GM23338 (cell line): ENCODE measurements around the gene CD276. TPM values are rescaled to one million over a fixed set of nuclear protein-coding genes. Genes with fewer than 3 reads are reported as not detected.

Experiments
- ATAC-seq: fragments of 200-7000 bp; cut with Tn5 transposase; 3 replicates; pipeline ENCODE4 v1.9.1; 2020
- DNase-seq: peaks from one replicate; pipeline ENCODE4 v3.0.0-alpha.2; 2015; ENCODE audit warnings: low spot score
- H2AFZ ChIP-seq: fragments of 200-600 bp; sonication (generic); 2 replicates; pipeline ENCODE4 v1.8.0; 2016; ENCODE audit warnings: antibody characterized with exemption, mild to moderate bottlenecking, moderate library complexity
- H3F3A ChIP-seq: fragments of 200-600 bp; sonication (generic); replicated peaks from 2 replicates; pipeline ENCODE4 v1.8.0; 2017; ENCODE audit warnings: antibody characterized with exemption, mixed run types, low read depth
- H3K27ac ChIP-seq: fragments of 200-600 bp; sonication (generic); 2 replicates; pipeline ENCODE4 v1.6.1; 2016; ENCODE audit warnings: low read depth
- H3K27me3 ChIP-seq: fragments of 200-600 bp; sonication (generic); 2 replicates; pipeline ENCODE4 v1.8.0; 2016; ENCODE audit warnings: mild to moderate bottlenecking, mixed run types, moderate library complexity; ENCODE audit not compliant: insufficient read depth
- H3K36me3 ChIP-seq: fragments of 200-600 bp; sonication (generic); 2 replicates; pipeline ENCODE4 v1.8.0; 2016; ENCODE audit warnings: mild to moderate bottlenecking; ENCODE audit not compliant: insufficient read depth
- H3K4me1 ChIP-seq: fragments of 200-600 bp; sonication (generic); 2 replicates; pipeline ENCODE4 v1.8.0; 2016; ENCODE audit warnings: mild to moderate bottlenecking, moderate library complexity; ENCODE audit not compliant: insufficient read depth
- H3K4me2 ChIP-seq: fragments of 200-600 bp; sonication (generic); 2 replicates; pipeline ENCODE4 v1.7.1; 2017; ENCODE audit warnings: mixed run types
- H3K4me3 ChIP-seq: fragments of 200-600 bp; sonication (generic); 2 replicates; pipeline ENCODE4 v1.6.1; 2016; ENCODE audit warnings: mixed run types
- H3K79me2 ChIP-seq: fragments of 200-600 bp; sonication (generic); replicated peaks from 2 replicates; pipeline ENCODE4 v1.8.0; 2017; ENCODE audit warnings: mild to moderate bottlenecking; ENCODE audit not compliant: insufficient read depth
- H3K9me2 ChIP-seq: fragments of 200-600 bp; sonication (generic); 2 replicates; pipeline ENCODE4 v1.8.0; 2017; ENCODE audit not compliant: insufficient read depth
- H4K20me1 ChIP-seq: fragments of 200-600 bp; sonication (generic); replicated peaks from 2 replicates; pipeline ENCODE4 v1.8.0; 2017; ENCODE audit warnings: mild to moderate bottlenecking; ENCODE audit not compliant: insufficient read depth
- H3K27ac Mint-ChIP-seq: 2 replicates; pipeline ENCODE4 v1.8.0; 2020; ENCODE audit warnings: inconsistent platforms, mild to moderate bottlenecking, moderate library complexity, mixed read lengths
- H3K27me3 Mint-ChIP-seq: 3 replicates; pipeline ENCODE4 v1.8.0; 2022; ENCODE audit warnings: low read depth, mild to moderate bottlenecking, moderate library complexity, mixed read lengths, inconsistent platforms; ENCODE audit not compliant: insufficient read depth, poor library complexity
- H3K36me3 Mint-ChIP-seq: 3 replicates; pipeline ENCODE4 v1.8.0; 2021; ENCODE audit warnings: low read depth, mild to moderate bottlenecking, inconsistent platforms, moderate library complexity, mixed read lengths
- H3K4me1 Mint-ChIP-seq: 3 replicates; pipeline ENCODE4 v1.8.0; 2020; ENCODE audit warnings: mild to moderate bottlenecking, inconsistent platforms, mixed read lengths
- H3K4me3 Mint-ChIP-seq: 3 replicates; pipeline ENCODE4 v1.8.0; 2021; ENCODE audit warnings: moderate library complexity, mild to moderate bottlenecking, inconsistent platforms, mixed read lengths
- H3K9me3 Mint-ChIP-seq: 3 replicates; pipeline ENCODE4 v1.8.0; 2020; ENCODE audit warnings: moderate library complexity, mild to moderate bottlenecking, inconsistent platforms, mixed read lengths
- ETS1 ChIP-seq: IDR thresholded peaks from 2 replicates; pipeline ENCODE4 v1.6.1; 2016; ENCODE audit warnings: antibody characterized with exemption
- EZH2 ChIP-seq: fragments of 200-600 bp; sonication (generic); IDR thresholded peaks from one replicate; pipeline ENCODE4 v1.8.0; 2017; ENCODE audit warnings: antibody characterized with exemption, mild to moderate bottlenecking, low read depth; ENCODE audit not compliant: unreplicated experiment
- NANOG ChIP-seq: IDR thresholded peaks from 2 replicates; pipeline ENCODE4 v1.6.1; 2016; ENCODE audit warnings: antibody characterized with exemption, borderline replicate concordance
- POLR2AphosphoS5 ChIP-seq: IDR thresholded peaks from 2 replicates; pipeline ENCODE4 v1.6.1; 2016; ENCODE audit warnings: antibody characterized with exemption, low read depth
- ZNF114 ChIP-seq: fragments of 250-450 bp; sonication (Bioruptor Pico); IDR thresholded peaks from 2 replicates; pipeline ENCODE4 v1.5.0; 2020; ENCODE audit warnings: mild to moderate bottlenecking, moderate library complexity
- ZNF331 ChIP-seq: fragments of 250-450 bp; sonication (Bioruptor Pico); IDR thresholded peaks from 2 replicates; pipeline ENCODE4 v1.5.0; 2020; ENCODE audit warnings: low read depth, mild to moderate bottlenecking, moderate library complexity
- ZNF462 ChIP-seq: fragments of 250-450 bp; sonication (Bioruptor Pico); IDR thresholded peaks from 2 replicates; pipeline ENCODE4 v1.5.0; 2020; ENCODE audit warnings: mild to moderate bottlenecking, moderate library complexity
- polyA plus RNA-seq: library from polyadenylated mRNA; unstranded; fragments of >200 nt; fragmentation: Nextera tagmentation; extraction: Ambion mirVana; gene quantifications from 2 replicates; pipeline ENCODE4 v1.2.1, GENCODE V29; 2016
- total RNA-seq: library from RNA; depleted of rRNA; stranded (reverse); fragments of >200 nt; shearing (Covaris generic); gene quantifications from 2 replicates; pipeline ENCODE4 v1.2.3, GENCODE V29; 2014

CD276 gene
- total and polyA plus RNA-seq, 2 experiments from 2014 or later = 60.9 to 158 TPM

- TF ChIP-seq POLR2AphosphoS5 (no peak), ZNF114 (CRISPR knock-in tag) (no peak), EZH2 (no peak), ZNF331 (CRISPR knock-in tag) (no peak), ZNF462 (CRISPR knock-in tag) (no peak), ETS1 (no peak), NANOG (no peak)
- no peak overlapping the region for H3K27ac Mint-ChIP-seq
- no peaks in the 10 kb centered on the region for H3K36me3 Mint-ChIP-seq
- Histone ChIP-seq H3K36me3 (no peaks in the 10 kb centered on the region), H3K4me1 (no peaks in the 10 kb centered on the region), H3F3A (no peaks in the 10 kb centered on the region), H3K9me2 (no peaks in the 10 kb centered on the region), H3K4me3 (no peak overlapping the region), H3K79me2 (no peaks in the 10 kb centered on the region), H3K27ac (no peak overlapping the region), H4K20me1 (no peaks in the 10 kb centered on the region), H2AFZ (no peak overlapping the region), H3K27me3 (no peaks in the 10 kb centered on the region), H3K4me2 (no peak overlapping the region)
- H3K9me3 Mint-ChIP-seq = no peaks in the 10 kb centered on the region
- ATAC-seq (no peak), DNase-seq (no peak)
- no peak overlapping the region for H3K4me3 Mint-ChIP-seq
- H3K27me3 Mint-ChIP-seq = no peaks in the 10 kb centered on the region
- no peaks in the 10 kb centered on the region for H3K4me1 Mint-ChIP-seq
Observed at GRCh38 chr15:73654659-73655058, 29.5 kb upstream of the CD276 start.
